HG02759 (cell line): ENCODE measurements around the gene KCNT1.

Experiments used
- ATAC-seq: cut with Tn5 transposase; IDR thresholded peaks from one replicate; pipeline ENCODE4 v1.9.1; 2021; ENCODE audit warnings: mild to moderate bottlenecking, moderate library complexity; ENCODE audit not compliant: unreplicated experiment

The KCNT1 gene

GRCh38 chr9:135815830-135816650 is 114.1 kb downstream of the KCNT1 start:
- ATAC-seq, result no peak

- ATAC-seq, result no peak
Observed at GRCh38 chr9:135816651-135816970, 114.6 kb downstream of the KCNT1 start.

GRCh38 chr9:135817951-135818717 is 116.1 kb downstream of the KCNT1 start:
- no peak for ATAC-seq

GRCh38 chr9:135818718-135819475 is 116.9 kb downstream of the KCNT1 start:
- no peak for ATAC-seq

GRCh38 chr9:135819905-135820304 is 117.9 kb downstream of the KCNT1 start:
- ATAC-seq, result no peak

- no peak for ATAC-seq
Observed at GRCh38 chr9:135820661-135821060, 118.7 kb downstream of the KCNT1 start.

- no peak for ATAC-seq
Observed at GRCh38 chr9:135821116-135821515, 119.1 kb downstream of the KCNT1 start.

GRCh38 chr9:135821733-135822373 is 119.9 kb downstream of the KCNT1 start:
- ATAC-seq, result no peak

GRCh38 chr9:135822374-135822755 is 120.4 kb downstream of the KCNT1 start:
- ATAC-seq, result no peak

- ATAC-seq, result no peak
Observed at GRCh38 chr9:135823036-135823435, 121.1 kb downstream of the KCNT1 start.

GRCh38 chr9:135825435-135826187 is 123.6 kb downstream of the KCNT1 start:
- ATAC-seq, result no peak

GRCh38 chr9:135826188-135826545 is 124.2 kb downstream of the KCNT1 start:
- no peak for ATAC-seq

- no peak for ATAC-seq
Observed at GRCh38 chr9:135827301-135827700, 125.3 kb downstream of the KCNT1 start.

GRCh38 chr9:135827866-135828580 is 126.0 kb downstream of the KCNT1 start:
- ATAC-seq, result no peak

- ATAC-seq, result no peak
Observed at GRCh38 chr9:135828656-135829055, 126.7 kb downstream of the KCNT1 start.

- no peak for ATAC-seq
Observed at GRCh38 chr9:135830496-135830895, 128.5 kb downstream of the KCNT1 start.

GRCh38 chr9:135833864-135834263 is 131.9 kb downstream of the KCNT1 start:
- ATAC-seq, result no peak

- ATAC-seq, result no peak
Observed at GRCh38 chr9:135835131-135835530, 133.1 kb downstream of the KCNT1 start.

- ATAC-seq, result no peak
Observed at GRCh38 chr9:135839516-135839915, 137.5 kb downstream of the KCNT1 start.

GRCh38 chr9:135840107-135840506 is 138.1 kb downstream of the KCNT1 start:
- no peak for ATAC-seq
